ENCODE results near the gene F2R. TPM values are rescaled to one million over a fixed set of nuclear protein-coding genes. Genes with fewer than 3 reads are reported as not detected.
A peak's percentile ranks its signal among the peaks of the same experiment; 100 is the strongest.

The F2R gene
- total and polyA plus RNA-seq, 2 donors (not counting 3 experiments of a cell fraction or from before 2014, with no cell fraction given), result 342 to 599 TPM

GRCh38 chr5:76720988-76721569 lies 5.2 kb downstream of the F2R start:
- H3K9me1 ChIP-seq (replicated peaks; ENCODE audit: control insufficient read depth, extremely low read depth, insufficient read depth, low read length), result no peaks in the 10 kb centered on the region
- FAIRE-seq (no peak), DNase-seq (ENCODE audit: low read depth, low spot score) (no peak)
- H2AFZ ChIP-seq (ENCODE audit: low read depth, low read length), result no peak overlapping the region
- BruUV-seq (replicated peaks), result no TSS peak
- H4K20me1 ChIP-seq (replicated peaks; ENCODE audit: control insufficient read depth, extremely low read depth, insufficient read depth, low read length), result peaks cover 30% of the 10 kb centered on the region
- peak overlapping the region; percentile 5 for H3K9ac ChIP-seq (replicated peaks; ENCODE audit: extremely low read depth, insufficient read depth, low read length)
- H3K36me3 ChIP-seq (ENCODE audit: control insufficient read depth in 2 of 2, extremely low read depth in 1 of 2, insufficient read depth in 2 of 2, low read length in 2 of 2), result peaks cover 2 to 29% of the 10 kb centered on the region in 2 experiments
- POLR2A ChIA-PET, result interaction anchor here (0.7 kb wide), 1 partner anchor 127 kb away, joined by 4 read pairs; no protein-coding TSS in a partner anchor
- TF ChIP-seq POLR2AphosphoS5 (IDR thresholded peaks at IDR 0.05; ENCODE audit: insufficient read depth, low read depth, low read length) (no peak), GATA2 (IDR thresholded peaks at IDR 0.05; ENCODE audit: insufficient read depth, insufficient read length, low read depth, low read length) (no peak), POLR2A (IDR thresholded peaks at IDR 0.05; ENCODE audit: low read depth, low read length) (no peak), JUN (IDR thresholded peaks at IDR 0.05; ENCODE audit: borderline replicate concordance, insufficient read depth, insufficient read length, low read depth) (no peak), CTCF (IDR thresholded peaks at IDR 0.05; ENCODE audit: extremely low read depth in 1 of 2, insufficient read depth in 1 of 2, low read depth in 1 of 2, low read length in 2 of 2) (no peak), MAX (IDR thresholded peaks at IDR 0.05; ENCODE audit: insufficient read depth, insufficient read length) (no peak), FOS (IDR thresholded peaks at IDR 0.05; ENCODE audit: borderline replicate concordance, insufficient read depth, low read length) (no peak), MYC (IDR thresholded peaks at IDR 0.05; ENCODE audit: low read depth, low read length) (no peak), EZH2 (IDR thresholded peaks at IDR 0.05; ENCODE audit: borderline replicate concordance, low read depth, low read length, severe bottlenecking) (no peak)
- peak overlapping the region in 2 of 3 experiments; percentile 8 to 45 for H3K4me3 ChIP-seq (replicated peaks in 1 of 3; ENCODE audit: insufficient read depth in 1 of 3, low read depth in 1 of 3, low read length in 3 of 3)
- H3K27ac ChIP-seq (ENCODE audit: insufficient read depth, low read depth, low read length), result peak overlapping the region; percentile 48
- intact Hi-C loops (cut with micrococcal nuclease) (no loop called here), dilution Hi-C loops (cut with MboI; ENCODE audit: extremely low pct_ligation_motif_present, low sequenced_read_pairs) (no loop called here)
- no peaks in the 10 kb centered on the region for H3K27me3 ChIP-seq (ENCODE audit: control insufficient read depth in 2 of 2, insufficient read depth in 2 of 2, low read length in 2 of 2)
- H3K79me2 ChIP-seq (ENCODE audit: control insufficient read depth, insufficient read depth, low read length), result peaks cover 100% of the 10 kb centered on the region
- H3K9me3 ChIP-seq (replicated peaks; ENCODE audit: control insufficient read depth, insufficient read depth, low read length), result no peaks in the 10 kb centered on the region
- CTCF ChIA-PET, result interaction anchor here (0.7 to 9.8 kb wide), 8 partner anchors 10 to 78 kb away, joined by 3 to 79 read pairs (median 5); no protein-coding TSS in a partner anchor
- peak overlapping the region; percentile 77 for H3K4me2 ChIP-seq (ENCODE audit: insufficient read depth, low read length)
- peaks cover 46% of the 10 kb centered on the region for H3K4me1 ChIP-seq (ENCODE audit: control insufficient read depth, extremely low read depth, insufficient read depth, low read length)

All from endothelial cell of umbilical vein (primary cell).